Smooth muscle cell (in vitro differentiated cells): ENCODE results near the gene NDUFA8. TPM values are rescaled to one million over a fixed set of nuclear protein-coding genes. Genes with fewer than 3 reads are reported as not detected.

Source experiments
- DNase-seq: peaks from one replicate; lab custom pipeline; 2025; ENCODE audit not compliant: unreplicated experiment; lab: John Stamatoyannopoulos, UW
- H2AFZ ChIP-seq: fragments of 200-600 bp; sonication (generic); 2 replicates; pipeline ENCODE4 v1.6.0; 2016; ENCODE audit warnings: antibody characterized with exemption, low read depth, mild to moderate bottlenecking
- H3F3A ChIP-seq: fragments of 200-600 bp; sonication (generic); 2 replicates; pipeline ENCODE4 v1.6.0; 2017; ENCODE audit warnings: antibody characterized with exemption, low read depth
- H3K27ac ChIP-seq: fragments of 200-600 bp; sonication (generic); 2 replicates; pipeline ENCODE4 v1.5.1; 2016; ENCODE audit warnings: low read depth, mild to moderate bottlenecking
- H3K27me3 ChIP-seq: fragments of 200-600 bp; sonication (generic); 2 replicates; pipeline ENCODE4 v1.6.1; 2016; ENCODE audit warnings: low read depth, mild to moderate bottlenecking
- H3K36me3 ChIP-seq: fragments of 200-600 bp; sonication (generic); 2 replicates; pipeline ENCODE4 v1.5.1; 2016; ENCODE audit warnings: low read depth
- H3K4me1 ChIP-seq: fragments of 200-600 bp; sonication (generic); 2 replicates; pipeline ENCODE4 v1.5.1; 2016; ENCODE audit warnings: low read depth
- H3K4me2 ChIP-seq: fragments of 200-600 bp; sonication (generic); 2 replicates; pipeline ENCODE4 v1.6.0; 2016; ENCODE audit warnings: mild to moderate bottlenecking
- H3K4me3 ChIP-seq: fragments of 200-600 bp; sonication (generic); 2 replicates; pipeline ENCODE4 v1.5.1; 2016; ENCODE audit warnings: mild to moderate bottlenecking
- H3K79me2 ChIP-seq: fragments of 200-600 bp; sonication (generic); 2 replicates; pipeline ENCODE4 v1.6.0; 2016; ENCODE audit warnings: low read depth, mild to moderate bottlenecking
- H3K9ac ChIP-seq: fragments of 200-600 bp; sonication (generic); 2 replicates; pipeline ENCODE4 v1.6.0; 2016; ENCODE audit warnings: low read depth
- H3K9me3 ChIP-seq: fragments of 200-600 bp; sonication (generic); replicated peaks from 2 replicates; pipeline ENCODE4 v1.5.1; 2016; ENCODE audit warnings: low read depth
- H4K20me1 ChIP-seq: fragments of 200-600 bp; sonication (generic); 2 replicates; pipeline ENCODE4 v1.6.0; 2016; ENCODE audit warnings: low read depth
- WGBS: methylation state at CpG from one replicate; pipeline ENCODE4 v1.1.7; 2016; ENCODE audit warnings: low lambda C conversion rate; 5-methylcytosine and 5-hydroxymethylcytosine counted together
- polyA plus RNA-seq: library from polyadenylated mRNA; unstranded; fragments of >200 nt; fragmentation: Nextera tagmentation; extraction: Ambion mirVana; gene quantifications from 2 replicates; pipeline ENCODE4 v1.2.1, GENCODE V29; 2016
- total RNA-seq: library from RNA; depleted of rRNA; stranded (reverse); fragments of >200 nt; gene quantifications from 2 replicates; pipeline ENCODE4 v1.2.3, GENCODE V29; 2014
- TF ChIP-seq, protein P1 (sequence below): fragments of 200-600 bp; sonication (generic); IDR thresholded peaks from 2 replicates; pipeline ENCODE4 v1.5.1; 2017; ENCODE audit warnings: borderline replicate concordance, mild to moderate bottlenecking, antibody characterized with exemption; ENCODE audit not compliant: insufficient read depth, poor library complexity, severe bottlenecking

NDUFA8 gene
- total and polyA plus RNA-seq, 2 experiments from 2014 or later, result 47.5 to 126 TPM

DNA sequence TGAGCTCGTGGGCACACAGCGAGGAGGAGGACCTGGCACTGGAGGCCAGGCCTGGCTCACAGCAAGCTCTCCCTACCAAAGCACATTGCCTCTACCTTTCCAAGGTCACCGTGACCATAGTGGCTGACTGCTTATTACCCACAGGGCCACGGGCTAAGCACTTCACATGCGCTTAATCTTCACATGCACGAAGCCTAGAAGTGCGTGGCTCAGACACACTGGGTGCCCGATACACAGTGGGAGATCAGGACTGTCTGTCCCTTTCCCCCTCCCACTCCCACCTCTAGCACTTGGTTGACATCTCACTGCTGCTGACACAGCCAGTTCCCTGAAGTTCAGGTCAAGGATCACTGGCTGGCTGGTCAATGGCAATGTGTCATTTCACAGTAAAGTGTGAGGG lies 45.6 kb upstream of the NDUFA8 start:
- no peak for DNase-seq
- 97% methylated on average over 8 of the region's 8 CpGs for WGBS
- Histone ChIP-seq H3K9me3 (no peaks in the 10 kb centered on the region), H3K79me2 (no peaks in the 10 kb centered on the region), H4K20me1 (no peaks in the 10 kb centered on the region), H3K36me3 (no peaks in the 10 kb centered on the region), H3K4me2 (no peak overlapping the region), H3K27ac (no peak overlapping the region), H3K4me3 (no peak overlapping the region), H3K9ac (no peak overlapping the region), H3F3A (no peaks in the 10 kb centered on the region), H3K4me1 (no peaks in the 10 kb centered on the region), H2AFZ (no peak overlapping the region), H3K27me3 (peaks cover 26% of the 10 kb centered on the region)
- TF ChIP-seq, protein P1, sequence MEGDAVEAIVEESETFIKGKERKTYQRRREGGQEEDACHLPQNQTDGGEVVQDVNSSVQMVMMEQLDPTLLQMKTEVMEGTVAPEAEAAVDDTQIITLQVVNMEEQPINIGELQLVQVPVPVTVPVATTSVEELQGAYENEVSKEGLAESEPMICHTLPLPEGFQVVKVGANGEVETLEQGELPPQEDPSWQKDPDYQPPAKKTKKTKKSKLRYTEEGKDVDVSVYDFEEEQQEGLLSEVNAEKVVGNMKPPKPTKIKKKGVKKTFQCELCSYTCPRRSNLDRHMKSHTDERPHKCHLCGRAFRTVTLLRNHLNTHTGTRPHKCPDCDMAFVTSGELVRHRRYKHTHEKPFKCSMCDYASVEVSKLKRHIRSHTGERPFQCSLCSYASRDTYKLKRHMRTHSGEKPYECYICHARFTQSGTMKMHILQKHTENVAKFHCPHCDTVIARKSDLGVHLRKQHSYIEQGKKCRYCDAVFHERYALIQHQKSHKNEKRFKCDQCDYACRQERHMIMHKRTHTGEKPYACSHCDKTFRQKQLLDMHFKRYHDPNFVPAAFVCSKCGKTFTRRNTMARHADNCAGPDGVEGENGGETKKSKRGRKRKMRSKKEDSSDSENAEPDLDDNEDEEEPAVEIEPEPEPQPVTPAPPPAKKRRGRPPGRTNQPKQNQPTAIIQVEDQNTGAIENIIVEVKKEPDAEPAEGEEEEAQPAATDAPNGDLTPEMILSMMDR, result no peak

DNA sequence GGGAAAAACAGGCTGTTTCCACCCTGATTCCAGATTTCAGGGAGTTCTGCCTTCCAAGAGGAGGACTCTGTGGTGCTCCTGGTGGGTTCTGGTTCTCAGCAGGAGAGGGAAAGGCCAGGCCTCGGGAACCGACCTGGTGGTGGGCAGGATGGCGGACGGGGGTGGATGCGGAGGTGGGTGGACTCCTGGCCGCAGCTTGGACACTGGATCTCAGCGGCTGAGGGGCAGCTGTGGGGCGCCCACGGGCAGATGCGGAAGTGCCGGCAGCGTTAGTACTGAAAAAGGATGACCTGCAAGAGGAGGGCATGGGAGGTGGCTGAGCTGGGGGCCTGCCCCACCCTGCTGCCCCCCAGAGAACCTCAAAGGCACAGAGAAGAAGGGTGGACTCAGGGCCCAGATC lies 44.9 kb upstream of the NDUFA8 start:
- Histone ChIP-seq H3K79me2 (no peaks in the 10 kb centered on the region), H3K27me3 (peaks cover 23% of the 10 kb centered on the region), H3K4me1 (no peaks in the 10 kb centered on the region), H2AFZ (no peak overlapping the region), H4K20me1 (no peaks in the 10 kb centered on the region), H3K36me3 (no peaks in the 10 kb centered on the region), H3K4me3 (no peak overlapping the region), H3F3A (no peaks in the 10 kb centered on the region), H3K4me2 (no peak overlapping the region), H3K27ac (no peak overlapping the region), H3K9ac (no peak overlapping the region), H3K9me3 (no peaks in the 10 kb centered on the region)
- 93% methylated on average over 12 of the region's 12 CpGs for WGBS
- TF ChIP-seq, protein P1, result no peak
- no peak for DNase-seq

DNA sequence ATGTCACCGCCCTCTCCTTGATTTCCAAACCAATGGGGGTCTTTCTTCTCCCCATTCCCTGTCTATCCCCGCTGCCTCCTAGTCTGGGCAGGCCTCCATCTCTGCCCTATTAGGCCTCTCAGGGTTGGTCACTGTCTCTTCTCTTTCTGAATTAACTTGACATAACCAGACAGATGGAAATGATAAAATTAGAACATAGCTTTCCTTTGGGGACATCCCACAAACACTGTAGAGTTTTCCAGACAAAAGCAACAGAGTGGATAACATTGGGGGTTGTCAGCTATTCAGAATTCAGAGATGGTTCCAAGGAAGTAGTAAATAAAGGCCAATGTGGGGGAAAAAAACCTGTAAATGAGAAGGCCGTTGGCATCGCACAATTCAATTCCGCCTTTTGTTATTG lies 44.5 kb upstream of the NDUFA8 start:
- DNase-seq, result no peak
- no peaks in the 10 kb centered on the region for H3F3A ChIP-seq
- H3K27me3 ChIP-seq, result peaks cover 19% of the 10 kb centered on the region
- no peak overlapping the region for H3K9ac ChIP-seq
- H3K36me3 ChIP-seq, result no peaks in the 10 kb centered on the region
- TF ChIP-seq, protein P1, result no peak
- WGBS, result 90% methylated on average over 5 of the region's 5 CpGs
- no peak overlapping the region for H3K4me3 ChIP-seq
- H4K20me1 ChIP-seq, result no peaks in the 10 kb centered on the region
- H3K4me2 ChIP-seq, result no peak overlapping the region
- no peaks in the 10 kb centered on the region for H3K9me3 ChIP-seq
- no peak overlapping the region for H3K27ac ChIP-seq
- no peaks in the 10 kb centered on the region for H3K4me1 ChIP-seq
- no peaks in the 10 kb centered on the region for H3K79me2 ChIP-seq
- no peak overlapping the region for H2AFZ ChIP-seq

DNA sequence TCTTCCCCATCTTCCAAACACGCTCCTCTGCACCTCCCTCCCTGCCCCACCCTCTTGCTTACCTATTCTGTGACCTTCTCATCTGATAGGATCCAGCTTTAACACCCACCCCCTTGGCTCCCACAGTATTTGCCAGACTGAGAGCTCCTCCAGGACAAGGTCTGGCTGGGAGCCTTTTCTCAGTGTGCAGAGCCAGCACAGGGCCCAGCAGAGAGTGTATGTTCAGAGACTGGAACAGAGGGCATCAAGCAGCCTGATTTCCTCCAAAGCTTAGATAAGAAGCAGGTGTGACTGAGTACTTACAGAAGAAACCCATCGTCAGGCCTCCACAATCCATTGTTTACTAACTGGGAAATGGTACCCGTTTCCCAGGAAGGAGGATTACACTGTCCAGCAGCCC lies 42.5 kb upstream of the NDUFA8 start:
- no peaks in the 10 kb centered on the region for H3K79me2 ChIP-seq
- H3F3A ChIP-seq, result no peaks in the 10 kb centered on the region
- no peak overlapping the region for H3K9ac ChIP-seq
- H2AFZ ChIP-seq, result no peak overlapping the region
- no peaks in the 10 kb centered on the region for H4K20me1 ChIP-seq
- H3K36me3 ChIP-seq, result no peaks in the 10 kb centered on the region
- WGBS, result 50% methylated on average over 3 of the region's 3 CpGs
- no peak overlapping the region for H3K4me3 ChIP-seq
- no peak for DNase-seq
- H3K27ac ChIP-seq, result no peak overlapping the region
- H3K4me1 ChIP-seq, result no peaks in the 10 kb centered on the region
- H3K9me3 ChIP-seq, result no peaks in the 10 kb centered on the region
- no peak overlapping the region for H3K4me2 ChIP-seq
- TF ChIP-seq, protein P1, result no peak
- H3K27me3 ChIP-seq, result peaks cover 11% of the 10 kb centered on the region
